ENCODE measurements around the gene NTN1.
"Not testable (repeated sequence)": the region's sequence is repeated elsewhere in the genome, so short reads cannot be mapped to it uniquely, and the experiment has no call there.

The NTN1 gene

DNA sequence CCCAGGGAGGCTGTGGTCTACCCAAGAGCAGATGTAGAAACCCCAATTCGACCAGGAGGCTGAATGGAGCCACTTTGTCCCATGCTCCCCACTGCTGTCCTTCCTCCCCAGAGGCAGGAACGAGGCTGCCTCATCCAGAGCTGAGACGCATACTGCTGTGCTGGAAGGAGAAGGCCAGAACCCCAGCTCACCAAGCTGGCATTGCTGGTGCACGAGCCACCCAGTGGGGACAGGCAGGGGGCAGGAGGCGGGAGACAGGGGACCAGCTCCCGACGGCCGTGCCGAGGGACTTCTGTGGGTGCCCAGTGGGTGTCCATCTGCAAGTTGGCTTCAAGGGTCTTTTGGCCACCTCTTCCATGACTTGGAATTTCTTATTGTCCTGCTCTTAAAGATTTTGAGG, 66.6 kb downstream of the NTN1 start:
- no peak for DNase-seq (ENCODE audit: low spot score)

DNA sequence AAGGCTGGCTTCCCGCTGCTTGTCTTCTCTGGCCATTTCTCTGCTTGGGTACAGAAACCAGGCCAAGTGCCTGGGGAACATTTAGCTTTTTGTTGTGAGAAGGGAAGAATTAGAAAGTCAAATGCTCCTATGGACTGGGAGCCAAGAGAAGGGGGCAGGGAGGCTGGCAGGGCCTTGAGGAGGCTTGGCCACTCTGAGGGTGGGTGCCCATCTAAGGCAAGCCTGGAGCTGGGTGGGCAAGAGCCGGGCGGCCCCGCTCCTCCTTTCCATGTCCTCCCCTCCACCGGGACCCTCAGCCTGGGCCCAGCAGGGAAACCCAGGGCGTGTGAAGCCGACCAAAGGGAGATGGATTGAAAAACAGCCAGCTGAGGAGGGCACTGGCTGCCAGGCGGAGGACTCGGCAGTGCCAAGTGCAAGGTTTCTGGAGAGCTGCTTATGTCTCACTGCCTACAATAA, 69.4 kb downstream of the NTN1 start:
- no peak for DNase-seq (ENCODE audit: low spot score)

DNA sequence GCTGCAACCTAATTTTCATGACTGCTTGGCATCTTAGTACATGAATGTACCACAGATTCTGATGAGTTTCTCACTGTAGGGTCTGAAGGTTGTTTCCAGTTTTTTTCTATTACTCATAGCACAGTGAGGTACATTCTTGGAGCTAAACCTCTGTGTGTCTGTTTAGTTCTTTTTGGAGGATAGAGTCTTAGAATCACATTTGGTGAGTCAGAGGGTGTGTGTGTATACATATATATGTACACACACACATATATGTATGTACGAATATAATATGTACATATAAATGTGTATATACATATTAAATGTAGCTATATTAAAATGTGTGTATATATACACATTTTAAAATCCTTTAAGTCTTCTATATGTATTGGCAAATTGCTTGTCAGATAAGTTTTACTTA, 72.9 kb downstream of the NTN1 start:
- DNase-seq (ENCODE audit: low spot score), result no peak

DNA sequence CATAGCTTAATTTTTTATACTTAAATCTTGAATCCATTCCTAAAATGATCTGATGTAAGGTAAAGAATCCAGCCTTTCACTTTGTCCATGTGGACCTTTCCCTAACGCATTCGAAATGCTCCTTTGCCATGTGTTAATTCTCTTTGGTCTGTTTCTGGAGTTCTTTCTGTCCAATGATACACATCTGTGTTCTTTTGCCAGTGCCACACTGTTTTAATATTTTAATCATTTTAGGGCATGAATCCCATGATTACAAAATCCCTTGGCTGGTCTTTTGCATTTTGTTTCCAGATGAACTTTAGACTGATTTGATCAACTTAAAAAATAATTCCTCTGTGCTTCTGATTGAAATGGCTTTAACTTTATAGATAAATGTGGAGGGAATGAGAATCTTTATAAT, 74.1 kb downstream of the NTN1 start:
- no peak for DNase-seq (ENCODE audit: low spot score)

DNA sequence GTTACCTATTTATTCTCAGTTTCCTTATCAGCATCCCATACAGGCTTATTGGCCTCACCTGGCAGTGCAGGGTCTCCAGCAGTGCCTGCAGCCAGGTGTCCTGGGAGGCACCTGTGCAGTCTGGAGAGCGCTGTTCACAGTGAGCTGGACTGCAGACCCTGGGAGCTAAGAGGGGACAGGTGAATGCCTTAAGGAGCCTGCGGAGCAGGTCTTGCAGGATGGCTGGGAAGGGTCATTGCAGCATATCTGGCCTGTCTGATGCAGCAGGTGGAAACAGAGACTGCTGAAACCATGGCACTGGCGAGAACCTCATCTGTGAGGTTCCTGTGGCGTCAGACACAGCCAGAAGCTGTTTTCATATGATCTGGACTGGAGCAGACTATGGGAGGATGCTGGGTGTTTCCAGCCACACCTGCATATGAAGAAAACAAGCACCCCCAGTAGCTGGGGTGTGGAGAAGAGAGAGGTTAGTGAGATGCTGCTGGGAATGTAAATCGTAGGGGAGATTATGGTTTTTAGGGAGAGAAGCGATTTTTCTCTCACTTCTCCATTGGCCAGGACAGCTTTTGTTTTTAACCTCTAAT, 77.0 kb downstream of the NTN1 start:
- DNase-seq (ENCODE audit: low spot score), result no peak

DNA sequence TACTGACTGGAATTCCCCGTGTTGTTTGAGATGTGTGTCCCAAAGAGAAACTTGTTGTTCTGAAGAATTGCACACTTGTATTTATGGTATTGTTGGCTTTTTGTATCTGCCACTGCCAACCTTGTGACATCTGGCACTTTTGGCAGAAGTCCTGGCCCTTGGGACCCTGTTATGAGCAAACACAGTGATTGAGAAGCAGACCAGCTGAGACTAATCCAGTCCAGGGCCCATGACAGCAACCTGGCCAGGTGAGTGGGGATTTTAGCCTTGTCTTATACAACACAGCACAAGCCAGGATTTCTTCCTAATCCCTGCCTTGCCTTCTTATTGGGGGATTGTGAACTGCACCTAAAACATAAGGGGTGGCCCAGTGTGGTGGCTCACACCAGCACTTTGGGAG, 80.0 kb downstream of the NTN1 start:
- DNase-seq (ENCODE audit: low spot score), result no peak

DNA sequence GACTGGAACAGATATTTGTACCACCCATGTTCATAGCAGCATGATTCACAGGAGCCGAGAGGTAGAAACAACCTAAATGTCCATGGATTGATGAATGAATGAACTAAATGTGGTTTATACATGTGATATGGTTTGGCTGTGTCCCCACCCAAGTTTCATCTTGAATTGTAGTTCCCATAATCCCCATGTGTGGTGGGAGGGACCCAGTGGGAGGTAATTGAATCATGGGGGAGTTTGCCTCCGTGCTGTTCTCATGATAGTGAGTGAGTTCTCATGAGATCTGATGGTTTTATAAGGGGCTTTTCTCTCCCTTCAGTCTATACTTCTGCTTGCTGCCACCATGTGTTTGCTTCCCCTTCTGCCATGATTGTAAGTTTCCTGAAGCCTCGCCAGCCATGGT, 81.9 kb downstream of the NTN1 start:
- DNase-seq (ENCODE audit: low spot score), result not testable (repeated sequence)

DNA sequence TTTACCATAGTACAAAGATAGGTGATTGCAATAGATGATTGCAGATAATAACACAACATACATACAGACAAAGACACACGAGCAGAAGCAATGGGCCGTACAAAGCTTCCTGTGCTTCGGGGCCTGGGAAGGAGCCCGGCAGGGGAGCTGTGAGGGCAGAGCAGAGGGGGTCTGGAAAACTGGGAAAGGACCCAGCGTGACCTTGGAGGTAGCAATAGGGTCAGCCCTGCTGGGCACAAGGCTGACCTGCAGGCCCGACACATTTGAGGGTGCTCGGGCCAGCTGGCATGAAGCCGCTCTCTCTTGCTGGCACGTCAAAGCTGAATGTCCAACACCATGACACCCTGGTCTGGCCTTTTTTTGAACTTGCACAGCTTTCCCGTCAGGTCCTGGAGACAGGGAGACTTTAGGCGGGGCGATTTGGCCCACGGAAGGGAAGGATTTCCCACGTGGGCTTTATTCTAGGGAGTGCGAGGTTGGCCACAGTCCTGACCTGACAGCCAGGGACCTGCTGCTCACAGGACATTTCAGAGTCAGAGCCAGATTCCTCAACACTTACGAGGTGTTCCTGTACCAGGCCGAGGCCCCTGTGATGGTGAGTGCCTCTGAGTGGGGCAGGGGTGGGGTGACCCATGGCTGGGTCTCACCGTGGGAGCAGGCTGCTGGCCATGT, 83.2 kb downstream of the NTN1 start:
- DNase-seq (ENCODE audit: low spot score), result no peak

DNA sequence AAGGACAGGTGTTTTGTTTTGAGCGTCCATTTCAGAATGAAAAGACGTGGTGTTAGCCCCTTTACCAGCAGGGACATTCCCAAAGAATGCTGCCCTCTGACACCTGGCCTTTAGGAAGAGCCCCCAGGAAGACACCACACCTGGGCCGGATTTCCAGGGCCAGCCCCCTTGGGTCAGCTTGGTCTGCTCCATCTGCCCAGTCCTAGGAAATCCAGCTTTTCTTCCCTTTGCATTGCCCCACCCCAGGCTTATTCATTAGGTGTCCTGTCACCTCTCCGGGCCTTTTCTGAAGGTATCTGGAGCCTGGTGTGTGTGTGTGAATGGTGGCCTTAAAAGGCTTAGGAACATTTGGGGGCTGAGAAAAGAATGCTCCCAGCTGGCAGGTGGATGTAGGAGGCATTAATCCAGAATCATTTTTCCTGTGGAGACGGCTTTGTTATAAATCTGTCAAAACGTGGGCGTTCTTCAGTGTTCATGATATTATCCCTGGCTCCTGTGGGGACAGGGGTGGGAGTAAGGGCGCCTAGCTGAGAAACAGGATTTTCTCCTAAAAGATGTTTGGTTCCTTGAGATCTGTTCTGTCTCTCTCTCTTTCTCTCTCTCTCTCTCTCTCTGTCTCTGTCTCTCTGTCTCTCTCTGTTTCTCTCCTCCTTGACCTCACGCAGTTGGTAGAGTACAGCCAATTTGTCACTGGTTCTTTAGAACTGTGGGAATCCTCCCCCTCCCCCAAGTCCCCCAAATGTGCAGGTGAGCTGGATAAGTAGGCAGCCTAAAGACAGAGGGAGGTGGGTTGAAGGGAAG, 84.0 kb downstream of the NTN1 start:
- DNase-seq (ENCODE audit: low spot score), result no peak

DNA sequence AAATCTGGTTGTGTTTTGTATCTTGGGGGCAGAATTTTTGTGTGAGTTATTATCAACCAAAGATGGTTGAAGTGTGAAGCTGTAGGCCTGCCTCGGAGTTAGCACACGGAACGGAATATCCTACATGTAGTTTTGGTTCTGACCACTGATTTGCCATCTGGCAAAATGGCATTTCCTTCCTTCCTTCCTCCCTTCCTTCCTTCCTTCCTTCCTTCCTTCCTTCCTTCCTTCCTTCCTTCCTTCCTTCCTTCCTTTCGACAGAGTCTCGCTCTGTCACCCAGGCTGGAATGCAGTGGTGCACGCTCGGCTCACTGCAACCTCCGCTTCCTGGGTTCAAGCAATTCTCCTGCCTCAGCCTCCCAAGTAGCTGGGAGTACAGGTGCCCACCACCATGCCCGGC, 85.0 kb downstream of the NTN1 start:
- not testable (repeated sequence) for DNase-seq (ENCODE audit: low spot score)

DNA sequence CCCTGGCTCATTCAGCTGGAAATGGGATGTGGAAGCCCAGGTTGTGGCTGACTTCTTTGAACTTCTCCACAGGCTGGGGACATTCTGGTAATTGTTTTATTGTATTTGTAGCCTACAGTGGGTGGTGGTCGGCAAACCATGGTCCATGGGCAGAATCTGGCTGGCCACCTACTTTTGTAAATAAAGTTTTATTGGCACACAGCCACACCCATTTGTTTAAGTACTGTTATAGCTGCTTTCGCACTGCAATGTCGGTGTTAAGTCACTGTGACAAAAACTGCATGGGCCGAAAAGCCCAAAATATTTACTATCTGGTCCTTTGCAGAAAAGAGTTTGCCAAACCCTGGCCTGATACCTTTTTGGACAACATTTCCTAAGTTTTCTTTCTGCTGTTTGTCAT, 86.2 kb downstream of the NTN1 start:
- no peak for DNase-seq (ENCODE audit: low spot score)

DNA sequence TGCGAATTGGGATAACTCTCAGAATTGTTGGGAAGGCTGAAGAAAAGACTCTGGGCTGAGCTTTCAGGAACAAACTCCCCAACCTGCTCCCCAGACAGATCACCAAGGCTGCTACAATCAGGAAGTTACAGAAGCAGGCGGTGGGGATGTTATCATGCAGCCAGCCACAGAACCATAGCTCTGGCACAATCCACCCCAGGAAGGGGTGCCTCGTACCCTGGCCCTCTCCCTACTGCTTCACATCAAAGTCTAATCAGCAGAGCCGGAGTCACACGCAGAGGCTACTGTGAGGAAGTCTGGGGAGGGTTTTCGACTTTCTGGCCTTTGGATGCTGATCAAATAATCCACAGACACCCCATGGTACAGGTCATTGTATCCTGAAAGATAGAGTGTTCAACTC, 86.8 kb downstream of the NTN1 start:
- DNase-seq (ENCODE audit: low spot score), result no peak

DNA sequence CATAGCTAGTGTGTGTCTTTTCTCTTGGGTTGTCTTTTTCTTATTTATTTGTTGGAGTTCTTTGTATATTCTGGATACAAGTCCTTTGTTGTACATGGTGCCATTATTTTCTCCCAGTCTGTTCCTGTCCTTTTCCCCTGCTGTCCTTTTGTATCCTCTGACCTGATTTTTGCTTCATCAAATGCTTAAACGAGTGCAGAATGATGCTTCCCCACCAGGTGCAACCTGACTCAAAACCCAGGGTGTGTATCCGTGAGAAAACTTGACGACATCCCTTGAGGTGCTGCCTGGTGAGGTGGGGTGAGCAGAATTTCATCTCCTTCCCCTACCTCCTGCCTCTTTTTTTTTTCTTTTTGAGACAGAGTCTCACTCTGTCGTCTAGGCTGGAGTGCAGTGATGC, 88.6 kb downstream of the NTN1 start:
- DNase-seq (ENCODE audit: low spot score), result no peak

DNA sequence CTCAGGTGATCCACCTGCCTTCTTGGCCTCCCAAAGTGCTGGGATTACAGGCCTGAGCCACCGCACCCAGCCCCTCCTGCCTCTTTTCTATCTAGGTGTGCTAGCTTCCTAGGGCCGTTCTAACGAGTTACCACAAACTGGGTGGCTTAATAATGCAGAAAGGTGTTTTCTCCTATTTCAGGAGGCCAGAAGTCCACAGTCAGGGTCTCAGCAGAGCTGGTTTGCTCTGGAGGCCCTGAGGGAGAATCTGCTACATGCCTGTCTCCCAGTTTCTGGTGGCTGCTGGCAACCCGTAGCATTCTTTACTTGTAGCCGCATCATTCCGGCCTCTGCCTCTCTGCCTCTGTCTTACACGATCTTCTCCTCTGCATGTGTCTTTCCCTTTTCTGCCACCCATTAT, 89.2 kb downstream of the NTN1 start:
- no peak for DNase-seq (ENCODE audit: low spot score)

DNA sequence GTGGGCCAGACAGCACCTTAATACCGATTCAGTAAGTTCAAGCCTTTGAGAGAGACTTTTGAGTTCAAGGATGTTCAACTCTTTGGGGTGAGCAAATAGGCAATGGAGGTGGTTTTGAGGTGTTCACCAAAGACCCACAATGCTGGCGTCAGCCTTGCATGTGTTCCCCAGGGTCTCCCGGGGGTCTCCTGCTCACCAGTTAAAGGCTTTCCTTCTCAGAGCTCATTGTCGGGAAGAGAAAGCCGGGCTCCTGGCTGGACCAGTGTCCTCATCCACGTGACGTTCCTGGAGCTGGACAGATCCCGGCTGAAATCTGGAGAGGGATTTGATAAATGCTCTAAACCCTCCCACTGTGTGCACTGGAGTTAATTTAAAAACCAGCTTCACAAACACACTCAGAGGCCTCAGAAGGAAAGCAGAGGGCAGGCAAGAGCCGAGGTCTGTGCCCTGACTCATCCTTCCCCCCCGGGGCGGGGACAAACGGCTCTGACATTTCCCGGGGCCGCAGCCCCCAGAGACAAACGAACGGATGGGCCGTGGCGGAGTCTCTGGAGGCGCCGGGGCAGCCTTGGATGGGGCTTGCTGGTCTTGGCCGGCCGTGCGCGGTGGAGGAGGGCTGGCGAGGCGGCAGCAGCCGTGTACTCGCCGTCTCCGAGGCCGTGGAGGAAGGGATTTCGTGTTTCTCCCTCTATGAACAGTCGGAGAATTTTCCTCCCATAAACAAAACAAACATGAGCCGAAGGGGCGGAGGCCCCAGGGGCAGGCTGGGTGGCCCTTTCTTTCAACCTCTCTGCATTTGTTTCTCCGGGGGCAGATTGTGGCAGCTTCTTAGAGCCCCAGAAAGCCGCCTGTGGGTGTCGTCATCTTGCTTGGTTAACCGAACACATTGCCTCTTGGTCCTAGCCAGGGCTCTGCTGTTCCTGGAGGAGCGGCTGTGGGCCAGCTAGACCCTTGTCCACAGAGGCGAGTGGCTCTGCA, 94.2 kb downstream of the NTN1 start:
- no peak for DNase-seq (ENCODE audit: low spot score)

DNA sequence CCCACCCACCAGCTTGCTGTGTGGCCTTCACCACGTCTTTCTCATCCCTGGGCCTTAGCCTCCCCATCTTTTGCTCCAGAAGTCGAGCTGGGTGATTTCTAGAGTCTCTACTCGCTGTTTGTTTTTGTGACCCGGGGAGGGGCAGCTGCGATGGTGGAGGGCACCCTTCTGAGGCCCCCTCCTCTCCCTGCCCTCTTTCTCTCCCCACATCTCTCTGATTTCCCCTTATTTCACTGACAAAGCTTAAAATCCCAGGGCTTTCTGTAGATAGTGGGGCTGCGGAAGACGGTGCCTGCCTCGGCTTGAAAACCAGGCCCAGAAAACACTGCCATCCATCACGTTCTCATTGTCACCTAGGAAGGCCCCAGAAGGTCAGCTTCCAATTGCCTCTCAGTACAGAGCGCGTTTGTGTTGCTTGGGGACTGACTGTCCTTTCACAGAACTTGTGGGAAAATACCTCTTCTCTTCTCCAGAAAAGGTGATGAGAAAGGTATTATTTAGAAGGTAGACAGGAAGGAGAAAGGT, 95.1 kb downstream of the NTN1 start:
- DNase-seq (ENCODE audit: low spot score), result no peak

DNA sequence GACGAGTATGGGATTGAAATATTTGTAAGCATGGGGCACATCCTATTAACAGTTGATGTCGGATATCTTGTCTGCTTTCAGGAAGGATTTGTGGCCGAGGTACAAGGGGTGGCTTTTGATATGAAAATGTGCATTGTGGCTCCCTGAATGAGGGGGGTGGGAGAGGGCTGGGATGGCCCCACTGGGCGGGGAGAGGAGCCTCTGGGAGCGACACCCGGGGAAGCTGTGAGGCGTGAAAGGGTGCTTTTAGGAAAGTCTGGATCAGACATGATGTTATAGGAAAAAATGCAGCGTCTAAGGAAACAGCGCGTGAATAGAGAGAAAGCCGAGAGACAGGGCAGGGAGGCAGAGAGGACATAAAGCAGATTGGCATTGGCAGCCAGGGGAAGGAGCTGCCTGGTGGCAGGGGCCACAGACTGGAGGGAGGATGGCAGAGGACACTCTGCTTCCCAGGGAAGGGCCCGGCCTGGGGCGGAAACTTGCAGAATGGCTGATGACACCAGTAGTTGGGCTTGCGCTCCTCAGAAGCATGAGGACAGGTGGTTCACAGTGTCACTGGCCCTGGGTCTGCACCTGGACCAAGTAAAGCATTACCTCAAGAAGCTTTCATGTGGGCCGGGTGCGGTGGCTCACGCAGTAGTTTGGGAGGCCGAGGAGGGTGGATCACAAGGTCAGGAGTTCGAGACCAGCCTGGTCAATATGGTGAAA, 95.7 kb downstream of the NTN1 start:
- no peak for DNase-seq (ENCODE audit: low spot score)

DNA sequence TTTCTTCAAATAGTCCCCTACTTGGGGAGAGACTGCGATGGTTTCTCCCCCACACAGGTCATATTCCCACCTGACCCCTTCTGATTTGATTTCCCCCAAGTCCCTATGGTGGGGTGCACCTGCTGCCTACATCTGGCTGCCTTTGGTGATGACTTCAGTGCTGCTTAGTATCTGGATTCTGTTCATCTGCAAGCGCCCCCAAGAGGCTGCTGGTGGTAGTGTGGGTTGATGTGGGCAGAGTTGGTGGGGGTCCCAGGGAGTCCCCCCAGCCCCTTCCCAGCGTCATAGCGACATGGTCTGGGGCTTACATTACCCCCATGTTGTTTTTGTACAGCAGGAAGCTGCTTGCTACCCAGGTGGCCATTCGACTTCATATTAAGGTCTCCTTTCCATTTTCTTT, 99.2 kb downstream of the NTN1 start:
- no peak for DNase-seq (ENCODE audit: low spot score)

DNA sequence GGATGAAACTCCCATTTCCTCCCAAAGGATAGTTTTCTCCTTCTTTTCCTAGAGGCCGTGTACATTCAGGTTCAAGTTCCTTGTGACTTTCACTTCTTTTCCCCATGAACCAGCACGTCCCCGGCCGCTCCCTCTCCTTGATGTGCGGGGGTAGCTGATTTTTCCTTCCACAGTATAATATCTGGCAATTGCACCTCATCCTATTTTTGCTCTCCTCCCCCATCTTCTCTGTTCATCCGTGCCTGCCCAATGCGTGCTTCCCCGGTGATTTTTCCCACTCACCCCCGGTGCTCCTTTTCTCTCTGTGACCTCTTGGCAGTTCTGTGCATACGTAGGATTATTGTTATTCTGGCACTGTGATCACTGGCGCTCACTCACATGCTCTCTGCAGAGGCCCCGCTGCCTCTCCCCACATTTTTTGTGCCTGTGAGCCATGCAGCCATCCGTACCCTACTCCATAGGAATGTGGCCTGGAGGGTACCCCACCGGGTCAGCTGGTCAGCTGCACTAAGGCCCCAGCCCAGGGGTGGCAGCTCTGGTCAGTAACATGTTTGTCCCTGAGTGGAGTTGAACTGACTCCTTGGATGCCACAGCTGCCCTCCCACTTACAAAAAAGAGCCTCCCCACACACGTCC, 100.0 kb downstream of the NTN1 start:
- no peak for DNase-seq (ENCODE audit: low spot score)

DNA sequence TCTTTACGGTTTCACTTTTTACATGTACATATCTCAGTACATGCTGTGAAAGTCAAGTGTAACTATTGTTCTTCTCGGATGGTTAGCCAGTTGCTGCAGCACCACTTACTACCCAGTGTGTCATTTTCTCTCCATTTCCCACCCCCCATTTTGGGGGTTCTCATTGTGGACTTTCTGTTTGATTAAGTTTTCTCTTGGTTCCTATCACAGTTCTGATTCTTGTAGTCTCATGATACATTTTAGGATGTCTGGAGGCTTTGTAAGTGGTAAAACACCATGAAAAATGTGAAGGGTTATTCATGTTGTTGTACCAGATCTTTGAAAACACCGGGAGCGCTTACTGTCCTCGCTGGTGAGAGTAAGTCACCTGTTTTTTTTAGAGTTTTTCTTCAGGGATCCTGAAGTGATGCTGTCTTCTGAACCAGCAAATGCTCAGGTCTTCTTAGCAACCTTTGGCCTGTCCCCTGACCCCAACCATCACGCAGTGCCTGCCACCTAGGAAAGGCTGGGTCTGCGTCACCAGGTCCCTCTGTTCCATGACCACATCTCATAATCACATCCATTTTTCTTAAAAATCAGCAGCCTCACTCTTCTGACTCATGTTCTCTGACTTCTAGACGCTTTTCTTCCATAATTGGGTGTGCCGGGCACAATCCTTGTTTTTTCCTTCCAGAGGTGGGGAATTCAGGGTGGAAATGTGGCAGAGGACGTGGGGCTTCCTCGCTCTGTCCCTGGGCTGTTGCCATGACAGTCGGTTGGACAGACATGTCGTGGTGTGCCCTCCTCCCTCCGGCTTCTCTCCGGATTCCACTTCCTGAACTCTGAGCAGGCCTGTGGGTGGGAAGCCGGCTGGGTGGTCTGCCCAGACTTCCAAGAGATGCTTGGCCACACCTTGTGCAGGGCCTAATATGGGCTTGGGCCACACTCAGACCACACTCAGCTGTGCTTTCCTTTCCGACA, 102.6 kb downstream of the NTN1 start:
- DNase-seq (ENCODE audit: low spot score), result no peak

Data from CD4-positive, alpha-beta T cell treated with Interleukin-15 for 4 hours (primary cell).